GM13976 (cell line): ENCODE results near the gene SCN3B.
"Not testable (repeated sequence)": the region's sequence is repeated elsewhere in the genome, so short reads cannot be mapped to it uniquely, and the experiment has no call there.

Experiments used
- DNase-seq: peaks from one replicate; pipeline ENCODE4 v3.0.0; 2012; ENCODE audit warnings: low spot score
- CTCF ChIP-seq: IDR thresholded peaks from 2 replicates; pipeline ENCODE4 v1.5.1; 2012; ENCODE audit warnings: borderline replicate concordance, mild to moderate bottlenecking; ENCODE audit not compliant: insufficient read depth; ENCODE audit errors: extremely low read depth, missing control alignments, control extremely low read depth
- in situ Hi-C: fragments of 300-500 bp; cut with MboI; formaldehyde crosslinking; loops from one replicate; pipeline ENCODE4 v1.12.0; 2022; ENCODE audit warnings: low sequenced_read_pairs, mixed read lengths, inconsistent platforms; ENCODE audit not compliant: unreplicated experiment

The SCN3B gene

GRCh38 chr11:123665306-123665705 lies 10.9 kb upstream of the SCN3B start:
- no peak for TF ChIP-seq CTCF
- in situ Hi-C loops = no loop called here
- no peak for DNase-seq

- in situ Hi-C loops, DNase-seq: not testable (repeated sequence)
Observed at GRCh38 chr11:123659965-123660364, 5.5 kb upstream of the SCN3B start.

GRCh38 chr11:123659311-123659710 lies 4.9 kb upstream of the SCN3B start:
- no peak for DNase-seq
- TF ChIP-seq CTCF = no peak
- in situ Hi-C loops = no loop called here

- TF ChIP-seq CTCF = no peak
- peak; percentile 82 for DNase-seq
- in situ Hi-C loops = no loop called here
Observed at GRCh38 chr11:123653827-123654565, 428 bp downstream of the SCN3B start.

GRCh38 chr11:123653483-123653826 lies 969 bp downstream of the SCN3B start:
- in situ Hi-C loops = no loop called here
- DNase-seq = no peak
- TF ChIP-seq CTCF = no peak

- in situ Hi-C loops = no loop called here
- no peak for DNase-seq
- no peak for TF ChIP-seq CTCF
Observed at GRCh38 chr11:123652599-123652998, 1.8 kb downstream of the SCN3B start.

- no peak for DNase-seq
Observed at GRCh38 chr11:123650901-123651300, 3.5 kb downstream of the SCN3B start.

More at GRCh38 chr11:123650901-123651300, 3.5 kb downstream of the SCN3B start:
- in situ Hi-C loops = no loop called here
- no peak for TF ChIP-seq CTCF
